ENCODE results near the gene PGAM5. TPM values are rescaled to one million over a fixed set of nuclear protein-coding genes. Genes with fewer than 3 reads are reported as not detected.

PGAM5 gene
- polyA plus RNA-seq, 3 donors = 7.0 to 10.3 (median 9.6) TPM

GRCh38 chr12:132715874-132716273, 5.2 kb downstream of the PGAM5 start:
- H3K9ac ChIP-seq (ENCODE audit: insufficient read depth, low read length, poor library complexity, severe bottlenecking) = no peak overlapping the region
- Mint-ChIP-seq H3K4me3 (no peak overlapping the region), H3K27me3 (ENCODE audit: low read depth in 3 of 3) (peaks cover 0 to 2% (median 0%) of the 10 kb centered on the region in 3 donors), H3K4me1 (peaks cover 11% of the 10 kb centered on the region), H3K9me3 (peaks cover 0 to 4% (median 0%) of the 10 kb centered on the region in 7 donors), H3K27ac (no peak overlapping the region), H3K36me3 (peaks cover 46 to 71% of the 10 kb centered on the region in 2 donors)
- H3K4me2 ChIP-seq (replicated peaks; ENCODE audit: extremely low read depth, low read length, poor library complexity, severe bottlenecking) = no peak overlapping the region
- no peaks in the 10 kb centered on the region for H3K9me3 ChIP-seq (replicated peaks in 1 of 2; ENCODE audit: control insufficient read depth in 1 of 2, insufficient read depth in 1 of 2, low read length in 2 of 2)
- no peaks in the 10 kb centered on the region for H3K27me3 ChIP-seq (ENCODE audit: control insufficient read depth in 2 of 2, insufficient read depth in 2 of 2, low read length in 2 of 2)
- H3K4me1 ChIP-seq (ENCODE audit: control insufficient read depth in 1 of 2, insufficient read depth in 2 of 2, low read length in 2 of 2) = peaks cover 8 to 11% of the 10 kb centered on the region in 2 donors
- peaks cover 38% of the 10 kb centered on the region for H3K79me2 ChIP-seq (ENCODE audit: insufficient read depth, low read length)
- no peak for TF ChIP-seq CTCF (IDR thresholded peaks at IDR 0.05)
- intact Hi-C loops (cut with micrococcal nuclease) = loop anchor here in 1 of 2 donors (10.0 kb wide), 1 partner anchor 109 kb away; the partner anchor contains the start of gene GOLGA3
- no peak overlapping the region for H3K27ac ChIP-seq (ENCODE audit: low read depth in 1 of 2, low read length in 2 of 2)
- no peak for DNase-seq
- H2AFZ ChIP-seq (ENCODE audit: insufficient read depth, low read depth, low read length, poor library complexity, severe bottlenecking) = no peak overlapping the region
- 96% methylated on average over 9 of the region's 9 CpGs for WGBS (ENCODE audit: insufficient coverage)
- peaks cover 45 to 58% of the 10 kb centered on the region in 2 donors for H3K36me3 ChIP-seq (replicated peaks in 1 of 2; ENCODE audit: control insufficient read depth in 1 of 2, insufficient read depth in 2 of 2, low read length in 2 of 2)
- peaks cover 12% of the 10 kb centered on the region for H4K20me1 ChIP-seq (ENCODE audit: insufficient read depth, low read length)
- H3K4me3 ChIP-seq (replicated peaks in 1 of 3; ENCODE audit: low read depth in 2 of 3, low read length in 3 of 3) = no peak overlapping the region

- Histone ChIP-seq H3K27me3 (ENCODE audit: control insufficient read depth in 2 of 2, insufficient read depth in 2 of 2, low read length in 2 of 2) (no peaks in the 10 kb centered on the region), H4K20me1 (ENCODE audit: insufficient read depth, low read length) (peaks cover 12% of the 10 kb centered on the region), H3K4me1 (ENCODE audit: control insufficient read depth in 1 of 2, insufficient read depth in 2 of 2, low read length in 2 of 2) (peaks cover 6 to 8% of the 10 kb centered on the region in 2 donors), H3K27ac (ENCODE audit: low read depth in 1 of 2, low read length in 2 of 2) (no peak overlapping the region), H3K4me2 (replicated peaks; ENCODE audit: extremely low read depth, low read length, poor library complexity, severe bottlenecking) (no peak overlapping the region), H3K9me3 (replicated peaks in 1 of 2; ENCODE audit: control insufficient read depth in 1 of 2, insufficient read depth in 1 of 2, low read length in 2 of 2) (no peaks in the 10 kb centered on the region), H3K9ac (ENCODE audit: insufficient read depth, low read length, poor library complexity, severe bottlenecking) (no peak overlapping the region), H2AFZ (ENCODE audit: insufficient read depth, low read depth, low read length, poor library complexity, severe bottlenecking) (no peak overlapping the region), H3K79me2 (ENCODE audit: insufficient read depth, low read length) (peaks cover 33% of the 10 kb centered on the region), H3K4me3 (replicated peaks in 1 of 3; ENCODE audit: low read depth in 2 of 3, low read length in 3 of 3) (no peak overlapping the region), H3K36me3 (replicated peaks in 1 of 2; ENCODE audit: control insufficient read depth in 1 of 2, insufficient read depth in 2 of 2, low read length in 2 of 2) (peaks cover 50 to 63% of the 10 kb centered on the region in 2 donors)
- Mint-ChIP-seq H3K4me1 (peaks cover 9% of the 10 kb centered on the region), H3K4me3 (no peak overlapping the region), H3K27me3 (ENCODE audit: low read depth in 3 of 3) (peaks cover 0 to 2% (median 0%) of the 10 kb centered on the region in 3 donors), H3K9me3 (peaks cover 0 to 4% (median 0%) of the 10 kb centered on the region in 7 donors), H3K36me3 (peaks cover 51 to 76% of the 10 kb centered on the region in 2 donors), H3K27ac (no peak overlapping the region)
- intact Hi-C loops (cut with micrococcal nuclease) = loop anchor here in 1 of 2 donors (10.0 kb wide), 1 partner anchor 108 kb away; the partner anchor contains the start of gene GOLGA3
- DNase-seq = no peak
- TF ChIP-seq CTCF (IDR thresholded peaks at IDR 0.05) = no peak
- 97% methylated on average over 10 of the region's 11 CpGs for WGBS (ENCODE audit: insufficient coverage)
Observed at GRCh38 chr12:132716356-132716755, 5.7 kb downstream of the PGAM5 start.

Measured in CD14-positive monocyte (primary cell).